ENCODE measurements around the gene GNAO1.

The GNAO1 gene

DNA sequence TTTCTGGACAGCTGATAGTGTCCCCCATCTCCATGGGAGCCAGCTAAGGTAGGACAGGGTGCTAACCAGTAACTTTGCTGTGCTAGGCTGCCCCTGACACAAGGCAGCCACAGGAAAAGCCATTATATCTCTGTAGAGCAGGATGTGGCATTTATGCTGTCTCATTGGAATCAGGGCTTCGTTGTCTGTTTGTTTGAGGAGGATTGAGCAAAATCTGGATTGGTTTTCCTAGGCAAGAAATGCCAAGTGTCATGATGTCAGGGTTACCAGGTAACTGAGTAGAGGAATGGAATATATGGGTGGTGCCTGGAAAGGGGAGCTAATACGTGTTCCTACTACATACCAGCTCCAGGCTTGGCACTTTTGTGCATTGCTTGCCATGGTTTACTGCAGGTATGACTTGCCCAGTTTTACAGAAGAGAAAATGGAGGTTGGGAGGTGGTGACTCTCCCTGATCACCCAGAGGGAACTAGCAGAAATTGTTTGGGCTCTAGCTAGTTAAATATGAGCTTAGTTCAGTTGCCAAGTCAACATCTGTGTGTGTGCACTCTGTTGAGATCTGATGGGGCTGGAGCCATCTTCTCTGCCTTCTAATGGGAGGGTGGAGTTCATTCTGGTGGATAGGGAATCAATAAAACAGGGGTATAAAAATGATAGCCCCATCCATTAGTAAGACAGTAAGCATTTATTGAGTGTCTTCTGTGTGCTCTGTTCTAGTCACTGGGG, 33.9 kb downstream of the GNAO1 start:
- Mint-ChIP-seq H3K27me3 (ENCODE audit: low read depth) (peaks cover 1% of the 10 kb centered on the region), H3K4me1 (no peaks in the 10 kb centered on the region), H3K27ac (no peak overlapping the region), H3K4me3 (no peak overlapping the region), H3K36me3 (ENCODE audit: low read depth) (no peaks in the 10 kb centered on the region), H3K9me3 (no peaks in the 10 kb centered on the region)
- TF ChIP-seq, protein P1, sequence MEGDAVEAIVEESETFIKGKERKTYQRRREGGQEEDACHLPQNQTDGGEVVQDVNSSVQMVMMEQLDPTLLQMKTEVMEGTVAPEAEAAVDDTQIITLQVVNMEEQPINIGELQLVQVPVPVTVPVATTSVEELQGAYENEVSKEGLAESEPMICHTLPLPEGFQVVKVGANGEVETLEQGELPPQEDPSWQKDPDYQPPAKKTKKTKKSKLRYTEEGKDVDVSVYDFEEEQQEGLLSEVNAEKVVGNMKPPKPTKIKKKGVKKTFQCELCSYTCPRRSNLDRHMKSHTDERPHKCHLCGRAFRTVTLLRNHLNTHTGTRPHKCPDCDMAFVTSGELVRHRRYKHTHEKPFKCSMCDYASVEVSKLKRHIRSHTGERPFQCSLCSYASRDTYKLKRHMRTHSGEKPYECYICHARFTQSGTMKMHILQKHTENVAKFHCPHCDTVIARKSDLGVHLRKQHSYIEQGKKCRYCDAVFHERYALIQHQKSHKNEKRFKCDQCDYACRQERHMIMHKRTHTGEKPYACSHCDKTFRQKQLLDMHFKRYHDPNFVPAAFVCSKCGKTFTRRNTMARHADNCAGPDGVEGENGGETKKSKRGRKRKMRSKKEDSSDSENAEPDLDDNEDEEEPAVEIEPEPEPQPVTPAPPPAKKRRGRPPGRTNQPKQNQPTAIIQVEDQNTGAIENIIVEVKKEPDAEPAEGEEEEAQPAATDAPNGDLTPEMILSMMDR (IDR thresholded peaks at IDR 0.05; ENCODE audit: unreplicated experiment in 3 of 3): no peak

DNA sequence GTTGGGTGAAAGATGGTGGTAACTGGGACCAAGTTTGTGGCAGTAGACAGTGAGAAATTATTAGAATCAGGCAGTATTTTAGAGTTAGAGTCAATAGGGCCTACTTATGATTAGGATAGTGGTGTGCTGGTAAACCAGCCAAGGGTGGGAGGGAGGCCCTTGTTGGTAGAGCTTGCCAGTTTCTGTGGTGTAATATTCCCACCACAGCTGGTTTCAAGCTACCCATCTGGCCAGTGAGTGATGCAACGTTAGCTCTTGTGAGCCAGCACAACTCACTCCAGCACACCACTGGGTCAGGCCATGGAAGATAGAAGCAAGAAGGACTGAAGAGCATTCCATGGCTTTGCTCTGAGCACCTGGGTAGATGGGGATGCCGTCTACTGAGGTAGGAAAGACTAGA, 34.9 kb downstream of the GNAO1 start:
- TF ChIP-seq, protein P1 (IDR thresholded peaks at IDR 0.05; ENCODE audit: unreplicated experiment in 3 of 3): no peak
- Mint-ChIP-seq H3K36me3 (ENCODE audit: low read depth) (no peaks in the 10 kb centered on the region), H3K9me3 (no peaks in the 10 kb centered on the region), H3K4me1 (no peaks in the 10 kb centered on the region), H3K27ac (no peak overlapping the region), H3K4me3 (no peak overlapping the region), H3K27me3 (ENCODE audit: low read depth) (no peaks in the 10 kb centered on the region)

DNA sequence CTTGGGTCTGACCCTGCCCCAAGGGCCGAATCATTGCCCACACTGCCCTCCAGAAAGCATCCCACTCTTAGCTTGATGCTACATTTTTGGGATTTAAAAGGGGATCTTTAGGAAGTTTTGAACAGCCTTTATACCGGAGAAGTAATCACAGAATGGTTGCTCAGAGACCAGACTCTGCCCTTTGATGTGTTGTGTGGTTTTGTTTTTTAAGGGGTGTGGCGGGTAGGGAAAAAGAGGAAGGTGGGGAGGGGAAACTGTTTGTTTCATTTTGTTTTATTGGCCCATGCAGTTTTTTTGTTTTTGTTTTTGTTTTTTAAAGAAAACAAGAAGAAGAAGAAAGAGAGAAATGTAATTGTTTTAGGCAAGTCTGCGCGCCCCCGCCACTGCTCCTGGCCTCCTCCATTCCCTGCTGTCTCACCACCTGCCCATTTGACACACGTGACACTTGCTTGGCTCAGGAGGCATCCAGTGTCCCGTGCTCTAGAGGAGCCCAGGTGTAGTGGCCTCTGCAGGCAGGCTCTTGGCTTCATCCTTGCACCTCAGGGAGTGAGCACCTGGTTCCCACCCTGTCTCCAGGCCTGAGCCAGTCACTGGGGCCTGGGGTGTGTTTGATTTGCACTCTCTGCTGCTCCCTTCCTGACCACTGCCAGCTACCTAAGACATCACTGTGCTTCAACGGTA, 35.7 kb downstream of the GNAO1 start:
- Mint-ChIP-seq H3K4me3 (no peak overlapping the region), H3K9me3 (no peaks in the 10 kb centered on the region), H3K4me1 (peaks cover under 1% of the 10 kb centered on the region), H3K27me3 (ENCODE audit: low read depth) (no peaks in the 10 kb centered on the region), H3K27ac (no peak overlapping the region), H3K36me3 (ENCODE audit: low read depth) (no peaks in the 10 kb centered on the region)
- TF ChIP-seq, protein P1 (IDR thresholded peaks at IDR 0.05; ENCODE audit: unreplicated experiment in 3 of 3): no peak

DNA sequence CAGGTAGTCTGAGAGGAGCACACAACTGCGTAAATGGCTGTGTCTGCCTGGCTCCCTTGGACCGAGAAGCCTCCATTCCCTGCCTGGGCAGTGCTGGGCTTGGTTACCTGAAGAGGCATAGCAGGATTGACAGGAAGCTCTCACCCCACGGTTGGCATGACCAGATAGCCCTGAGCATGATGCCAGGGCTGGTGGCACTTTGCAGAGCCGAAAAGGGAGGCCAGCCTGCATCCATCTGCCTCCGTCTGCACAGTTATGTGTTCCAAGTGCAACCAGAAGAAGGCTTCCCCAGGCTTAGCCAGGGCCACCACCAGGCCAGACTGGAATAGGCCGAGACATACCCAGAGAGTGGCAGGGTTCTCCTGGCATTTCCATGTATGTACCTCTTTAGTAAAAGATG, 36.6 kb downstream of the GNAO1 start:
- TF ChIP-seq, protein P1 (IDR thresholded peaks at IDR 0.05; ENCODE audit: unreplicated experiment in 3 of 3): no peak
- Mint-ChIP-seq H3K9me3 (no peaks in the 10 kb centered on the region), H3K4me1 (peaks cover 5% of the 10 kb centered on the region), H3K4me3 (no peak overlapping the region), H3K36me3 (ENCODE audit: low read depth) (no peaks in the 10 kb centered on the region), H3K27me3 (ENCODE audit: low read depth) (no peaks in the 10 kb centered on the region), H3K27ac (no peak overlapping the region)

DNA sequence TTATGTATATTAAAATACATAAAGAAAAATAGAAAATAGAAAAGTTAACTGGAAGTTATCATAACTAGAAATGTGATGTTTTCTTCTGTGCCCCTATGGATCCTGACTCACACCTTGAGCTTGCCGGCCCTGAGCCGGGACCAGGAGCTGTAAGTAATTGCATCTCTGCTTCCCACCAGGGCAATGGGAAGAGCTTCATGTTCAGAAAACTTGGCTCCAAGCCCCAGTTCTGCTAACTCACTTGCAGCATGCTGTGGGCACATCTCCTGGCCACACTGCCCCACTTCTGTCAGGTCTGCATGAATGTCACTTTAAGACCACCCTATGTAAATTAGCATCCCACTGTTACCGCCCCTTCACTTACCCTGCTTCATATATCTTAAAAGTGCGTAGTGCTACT, 37.2 kb downstream of the GNAO1 start:
- Mint-ChIP-seq H3K9me3 (no peaks in the 10 kb centered on the region), H3K4me1 (peaks cover 5% of the 10 kb centered on the region), H3K27me3 (ENCODE audit: low read depth) (no peaks in the 10 kb centered on the region), H3K27ac (no peak overlapping the region), H3K4me3 (no peak overlapping the region), H3K36me3 (ENCODE audit: low read depth) (no peaks in the 10 kb centered on the region)
- TF ChIP-seq, protein P1 (IDR thresholded peaks at IDR 0.05; ENCODE audit: unreplicated experiment in 3 of 3): no peak
